ENCODE measurements around the gene PGRMC2.

Gene PGRMC2

GRCh38 chr4:128244379-128244778 is 43.2 kb downstream of the PGRMC2 start:
- H3K4me2 ChIP-seq (ENCODE audit: low read length): no peak overlapping the region
- no peak overlapping the region for H3K9ac ChIP-seq (ENCODE audit: low read length)
- no peaks in the 10 kb centered on the region for H3K79me2 ChIP-seq (ENCODE audit: low read length)
- H2AFZ ChIP-seq (ENCODE audit: low read depth, low read length): no peak overlapping the region
- no peaks in the 10 kb centered on the region for H4K20me1 ChIP-seq (ENCODE audit: insufficient read depth, low read length)
- H3K4me3 ChIP-seq (ENCODE audit: low read length): no peak overlapping the region
- TF ChIP-seq CTCF (IDR thresholded peaks at IDR 0.05; ENCODE audit: low read depth, low read length) (no peak), EZH2phosphoT487 (IDR thresholded peaks at IDR 0.05; ENCODE audit: low read depth) (no peak)
- H3K27me3 ChIP-seq (ENCODE audit: low read depth, low read length): no peaks in the 10 kb centered on the region
- H3K4me1 ChIP-seq (ENCODE audit: low read length): no peaks in the 10 kb centered on the region
- H3K9me3 ChIP-seq (ENCODE audit: insufficient read depth, low read length): no peaks in the 10 kb centered on the region
- H3K36me3 ChIP-seq (replicated peaks; ENCODE audit: low read depth, low read length): no peaks in the 10 kb centered on the region
- H3K27ac ChIP-seq (ENCODE audit: low read length): no peak overlapping the region

- Histone ChIP-seq H3K9ac (ENCODE audit: low read length) (no peak overlapping the region), H3K79me2 (ENCODE audit: low read length) (no peaks in the 10 kb centered on the region), H3K4me1 (ENCODE audit: low read length) (no peaks in the 10 kb centered on the region), H3K36me3 (replicated peaks; ENCODE audit: low read depth, low read length) (no peaks in the 10 kb centered on the region), H3K4me2 (ENCODE audit: low read length) (no peak overlapping the region), H3K27ac (ENCODE audit: low read length) (no peak overlapping the region), H3K27me3 (ENCODE audit: low read depth, low read length) (no peaks in the 10 kb centered on the region), H3K9me3 (ENCODE audit: insufficient read depth, low read length) (no peaks in the 10 kb centered on the region), H4K20me1 (ENCODE audit: insufficient read depth, low read length) (no peaks in the 10 kb centered on the region), H2AFZ (ENCODE audit: low read depth, low read length) (no peak overlapping the region), H3K4me3 (ENCODE audit: low read length) (no peak overlapping the region)
- TF ChIP-seq CTCF (IDR thresholded peaks at IDR 0.05; ENCODE audit: low read depth, low read length) (no peak), EZH2phosphoT487 (IDR thresholded peaks at IDR 0.05; ENCODE audit: low read depth) (no peak)
Measured at GRCh38 chr4:128242601-128243000, 45.0 kb downstream of the PGRMC2 start.

GRCh38 chr4:128241981-128242380 is 45.6 kb downstream of the PGRMC2 start:
- H3K4me1 ChIP-seq (ENCODE audit: low read length): no peaks in the 10 kb centered on the region
- H3K9me3 ChIP-seq (ENCODE audit: insufficient read depth, low read length): no peaks in the 10 kb centered on the region
- H3K4me3 ChIP-seq (ENCODE audit: low read length): no peak overlapping the region
- TF ChIP-seq EZH2phosphoT487 (IDR thresholded peaks at IDR 0.05; ENCODE audit: low read depth): no peak
- no peak for TF ChIP-seq CTCF (IDR thresholded peaks at IDR 0.05; ENCODE audit: low read depth, low read length)
- H4K20me1 ChIP-seq (ENCODE audit: insufficient read depth, low read length): no peaks in the 10 kb centered on the region
- no peaks in the 10 kb centered on the region for H3K36me3 ChIP-seq (replicated peaks; ENCODE audit: low read depth, low read length)
- H3K79me2 ChIP-seq (ENCODE audit: low read length): no peaks in the 10 kb centered on the region
- H2AFZ ChIP-seq (ENCODE audit: low read depth, low read length): no peak overlapping the region
- no peak overlapping the region for H3K4me2 ChIP-seq (ENCODE audit: low read length)
- H3K9ac ChIP-seq (ENCODE audit: low read length): no peak overlapping the region
- H3K27ac ChIP-seq (ENCODE audit: low read length): no peak overlapping the region
- H3K27me3 ChIP-seq (ENCODE audit: low read depth, low read length): no peaks in the 10 kb centered on the region

- Histone ChIP-seq H3K4me2 (ENCODE audit: low read length) (no peak overlapping the region), H4K20me1 (ENCODE audit: insufficient read depth, low read length) (no peaks in the 10 kb centered on the region), H3K9ac (ENCODE audit: low read length) (no peak overlapping the region), H3K36me3 (replicated peaks; ENCODE audit: low read depth, low read length) (no peaks in the 10 kb centered on the region), H3K9me3 (ENCODE audit: insufficient read depth, low read length) (no peaks in the 10 kb centered on the region), H3K4me1 (ENCODE audit: low read length) (no peaks in the 10 kb centered on the region), H2AFZ (ENCODE audit: low read depth, low read length) (no peak overlapping the region), H3K79me2 (ENCODE audit: low read length) (no peaks in the 10 kb centered on the region), H3K27me3 (ENCODE audit: low read depth, low read length) (no peaks in the 10 kb centered on the region), H3K27ac (ENCODE audit: low read length) (no peak overlapping the region), H3K4me3 (ENCODE audit: low read length) (no peak overlapping the region)
- TF ChIP-seq EZH2phosphoT487 (IDR thresholded peaks at IDR 0.05; ENCODE audit: low read depth) (no peak), CTCF (IDR thresholded peaks at IDR 0.05; ENCODE audit: low read depth, low read length) (no peak)
Measured at GRCh38 chr4:128241425-128241913, 46.1 kb downstream of the PGRMC2 start.

Data from OCI-LY3 (cell line).